HepG2 (cell line): ENCODE data around the gene TMEM235. TPM values are rescaled to one million over a fixed set of nuclear protein-coding genes. Genes with fewer than 3 reads are reported as not detected.

ENCODE experiments used
- AGO2 ChIP-seq: fragments of 200-400 bp; formaldehyde crosslinking; optimal IDR thresholded peaks from 2 replicates; pipeline ENCODE3; 2017; ENCODE audit warnings: mild to moderate bottlenecking, low read depth, low read length, moderate library complexity
- ARNTL ChIP-seq: sonication (generic); formaldehyde crosslinking; IDR thresholded peaks from 2 replicates; pipeline ENCODE4 v1.4.0; 2020; ENCODE audit warnings: mild to moderate bottlenecking, missing genetic modification reagents
- BRCA1 ChIP-seq: sonication (generic); formaldehyde crosslinking; IDR thresholded peaks from 2 replicates; pipeline ENCODE4 v1.4.0; 2020; ENCODE audit warnings: missing genetic modification reagents
- HNRNPUL1 ChIP-seq: fragments of 200-400 bp; formaldehyde crosslinking; IDR thresholded peaks from 2 replicates; pipeline ENCODE4 v1.6.1; 2017; ENCODE audit warnings: low read depth, mild to moderate bottlenecking, low read length, moderate library complexity
- MIXL1 ChIP-seq: IDR thresholded peaks from 2 replicates; pipeline ENCODE4 v1.6.1; 2016
- SSRP1 ChIP-seq: IDR thresholded peaks from 2 replicates; pipeline ENCODE4 v1.6.1; 2016; ENCODE audit warnings: control low read depth
- ZKSCAN5 ChIP-seq: sonication (generic); formaldehyde crosslinking; IDR thresholded peaks from 2 replicates; pipeline ENCODE4 v1.5.1; 2020; ENCODE audit warnings: mild to moderate bottlenecking, missing genetic modification reagents
- ZNF446 ChIP-seq: sonication (generic); formaldehyde crosslinking; IDR thresholded peaks from 2 replicates; pipeline ENCODE4 v1.5.0; 2020; ENCODE audit warnings: mild to moderate bottlenecking, missing genetic modification reagents
- ZNF451 ChIP-seq: sonication (generic); formaldehyde crosslinking; IDR thresholded peaks from 2 replicates; pipeline ENCODE4 v1.5.0; 2020; ENCODE audit warnings: mild to moderate bottlenecking, missing genetic modification reagents
- ZNF558 ChIP-seq: sonication (generic); formaldehyde crosslinking; IDR thresholded peaks from 2 replicates; pipeline ENCODE4 v1.9.0; 2022; ENCODE audit warnings: mild to moderate bottlenecking, missing genetic modification reagents, borderline replicate concordance
- ZNF577 ChIP-seq: sonication (generic); formaldehyde crosslinking; IDR thresholded peaks from 2 replicates; pipeline ENCODE4 v1.4.0; 2020; ENCODE audit warnings: mild to moderate bottlenecking, low read depth, missing genetic modification reagents, borderline replicate concordance
- ZNF678 ChIP-seq: sonication (generic); formaldehyde crosslinking; IDR thresholded peaks from 2 replicates; pipeline ENCODE4 v1.4.0; 2020; ENCODE audit warnings: mild to moderate bottlenecking, missing genetic modification reagents
- polyA plus RNA-seq, 8 experiments: library from polyadenylated mRNA; depleted of rRNA in 3 of 8; stranded (reverse) in 7 of 8; unstranded in 1 of 8; fragments of >200 nt; fragmentation: Illumina TruSeq in 4 of 8; extraction: Trizol in 4 of 8; gene quantifications; 2 replicates each; pipeline versions ENCODE4 v1.2.1 to v1.2.3, GENCODE V29; 2011 to 2016; ENCODE audit warnings: low read depth in 4 of 8, missing spikeins in 1 of 8, mixed read lengths in 1 of 8; ENCODE audit not compliant: insufficient read depth in 1 of 8
- total RNA-seq, 5 experiments: library from RNA; depleted of rRNA; stranded (reverse); fragments of >200 nt; fragmentation: Illumina TruSeq; extraction: Trizol; gene quantifications; 2 replicates each; pipeline ENCODE4 v1.2.3, GENCODE V29; 2016; ENCODE audit warnings: low read depth in 1 of 5
- TF ChIP-seq, protein P1 (sequence below): sonication (generic); formaldehyde crosslinking; conservative IDR thresholded peaks from 2 replicates; pipeline ENCODE4 v1.8.0; 2022; ENCODE audit warnings: missing genetic modification reagents
- TF ChIP-seq, protein P2 (sequence below): sonication (generic); formaldehyde crosslinking; IDR thresholded peaks from 2 replicates; pipeline ENCODE4 v1.4.0; 2020; ENCODE audit warnings: missing genetic modification reagents; ENCODE audit errors: not compliant biosample characterization
- TF ChIP-seq, protein P3 (sequence below): sonication (generic); formaldehyde crosslinking; IDR thresholded peaks from 2 replicates; pipeline ENCODE4 v1.4.0; 2020; ENCODE audit warnings: missing genetic modification reagents, mild to moderate bottlenecking, borderline replicate concordance
- TF ChIP-seq, protein P4 (sequence below): sonication (generic); formaldehyde crosslinking; IDR thresholded peaks from 2 replicates; pipeline ENCODE4 v1.4.0; 2020; ENCODE audit warnings: missing genetic modification reagents, low read depth, mild to moderate bottlenecking, borderline replicate concordance
- TF ChIP-seq, protein P5 (sequence below): sonication (generic); formaldehyde crosslinking; IDR thresholded peaks from 2 replicates; pipeline ENCODE4 v1.5.1; 2020; ENCODE audit warnings: mild to moderate bottlenecking, missing genetic modification reagents, moderate library complexity
- TF ChIP-seq, protein P6 (sequence below): sonication (generic); formaldehyde crosslinking; conservative IDR thresholded peaks from 2 replicates; pipeline ENCODE4 v1.4.0; 2020; ENCODE audit warnings: missing genetic modification reagents

TMEM235 gene
- total and polyA plus RNA-seq, 2 of the 13 experiments (the other 11 are each of a cell fraction or from before 2014, with no cell fraction given): not detected

DNA sequence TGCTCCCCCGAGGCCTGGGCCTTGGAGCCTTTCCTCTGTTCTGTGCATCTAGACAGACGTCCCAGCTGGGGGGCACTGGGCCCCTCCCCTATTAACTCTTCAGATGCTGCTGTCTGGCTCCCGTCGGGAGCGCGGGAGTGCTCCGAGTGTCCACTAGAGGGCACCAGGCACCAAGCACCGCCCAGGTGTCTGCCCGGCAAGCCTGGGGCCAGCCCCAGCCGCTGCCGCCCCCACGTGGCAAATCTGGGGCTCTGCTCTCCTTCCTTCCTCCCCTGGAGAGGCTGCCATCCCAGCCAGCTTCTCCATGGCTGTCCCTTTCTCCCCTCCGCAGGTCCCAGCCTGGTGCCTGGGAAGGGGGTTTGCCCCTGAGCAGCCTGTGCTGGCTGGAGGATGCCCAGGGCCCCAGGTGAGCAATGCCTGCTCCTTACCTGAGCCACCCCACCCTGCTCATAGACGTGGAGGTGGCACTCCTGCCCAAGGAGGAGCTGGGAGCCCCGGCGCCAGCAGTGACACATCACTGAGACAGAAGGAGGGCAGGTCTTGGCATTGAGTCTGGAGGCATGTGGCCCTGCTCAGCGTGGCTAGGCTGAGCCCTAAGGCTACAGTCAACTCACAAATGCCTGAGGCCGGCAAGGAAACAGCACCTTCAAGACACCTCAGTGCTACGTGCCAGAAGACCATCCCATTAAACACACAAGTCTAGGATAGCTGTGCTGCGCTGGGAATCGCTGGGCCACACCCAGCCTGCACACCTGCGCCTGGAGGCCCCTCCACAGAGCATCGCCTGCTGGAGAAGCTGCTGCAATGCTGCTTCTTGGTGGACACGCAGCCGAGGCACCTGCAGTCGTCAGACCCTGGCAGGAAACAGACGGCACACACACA lies 19.7 kb downstream of the TMEM235 start (continued):
- TF ChIP-seq, protein P1, sequence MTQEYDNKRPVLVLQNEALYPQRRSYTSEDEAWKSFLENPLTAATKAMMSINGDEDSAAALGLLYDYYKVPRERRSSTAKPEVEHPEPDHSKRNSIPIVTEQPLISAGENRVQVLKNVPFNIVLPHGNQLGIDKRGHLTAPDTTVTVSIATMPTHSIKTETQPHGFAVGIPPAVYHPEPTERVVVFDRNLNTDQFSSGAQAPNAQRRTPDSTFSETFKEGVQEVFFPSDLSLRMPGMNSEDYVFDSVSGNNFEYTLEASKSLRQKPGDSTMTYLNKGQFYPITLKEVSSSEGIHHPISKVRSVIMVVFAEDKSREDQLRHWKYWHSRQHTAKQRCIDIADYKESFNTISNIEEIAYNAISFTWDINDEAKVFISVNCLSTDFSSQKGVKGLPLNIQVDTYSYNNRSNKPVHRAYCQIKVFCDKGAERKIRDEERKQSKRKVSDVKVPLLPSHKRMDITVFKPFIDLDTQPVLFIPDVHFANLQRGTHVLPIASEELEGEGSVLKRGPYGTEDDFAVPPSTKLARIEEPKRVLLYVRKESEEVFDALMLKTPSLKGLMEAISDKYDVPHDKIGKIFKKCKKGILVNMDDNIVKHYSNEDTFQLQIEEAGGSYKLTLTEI: no peak
- TF ChIP-seq MIXL1 (CRISPR knock-in tag) (peak; percentile 53; the same call in 1 of the 2 replicates), ZKSCAN5 (CRISPR knock-in tag) (no peak), ZNF446 (CRISPR knock-in tag) (no peak), ZNF558 (CRISPR knock-in tag) (no peak), ZNF577 (CRISPR knock-in tag) (no peak), HNRNPUL1 (no peak), AGO2 (no peak), ZNF678 (no peak), BRCA1 (CRISPR knock-in tag) (no peak; the same call in 1 of the 2 replicates), ARNTL (CRISPR knock-in tag) (no peak), SSRP1 (CRISPR knock-in tag) (peak; percentile 58; the same call in 1 of the 2 replicates), ZNF451 (CRISPR knock-in tag) (0 out of 2 replicates have a peak, but pooled peaks have one; percentile 72)
- TF ChIP-seq, protein P2, sequence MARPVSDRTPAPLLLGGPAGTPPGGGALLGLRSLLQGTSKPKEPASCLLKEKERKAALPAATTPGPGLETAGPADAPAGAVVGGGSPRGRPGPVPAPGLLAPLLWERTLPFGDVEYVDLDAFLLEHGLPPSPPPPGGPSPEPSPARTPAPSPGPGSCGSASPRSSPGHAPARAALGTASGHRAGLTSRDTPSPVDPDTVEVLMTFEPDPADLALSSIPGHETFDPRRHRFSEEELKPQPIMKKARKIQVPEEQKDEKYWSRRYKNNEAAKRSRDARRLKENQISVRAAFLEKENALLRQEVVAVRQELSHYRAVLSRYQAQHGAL (CRISPR knock-in tag): no peak
- TF ChIP-seq, protein P3, sequence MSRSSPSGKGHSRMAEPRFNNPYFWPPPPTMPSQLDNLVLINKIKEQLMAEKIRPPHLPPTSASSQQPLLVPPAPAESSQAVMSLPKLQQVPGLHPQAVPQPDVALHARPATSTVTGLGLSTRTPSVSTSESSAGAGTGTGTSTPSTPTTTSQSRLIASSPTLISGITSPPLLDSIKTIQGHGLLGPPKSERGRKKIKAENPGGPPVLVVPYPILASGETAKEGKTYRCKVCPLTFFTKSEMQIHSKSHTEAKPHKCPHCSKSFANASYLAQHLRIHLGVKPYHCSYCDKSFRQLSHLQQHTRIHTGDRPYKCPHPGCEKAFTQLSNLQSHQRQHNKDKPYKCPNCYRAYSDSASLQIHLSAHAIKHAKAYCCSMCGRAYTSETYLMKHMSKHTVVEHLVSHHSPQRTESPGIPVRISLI: peak; percentile 33; the same call in 1 of the 2 replicates
- TF ChIP-seq, protein P4, sequence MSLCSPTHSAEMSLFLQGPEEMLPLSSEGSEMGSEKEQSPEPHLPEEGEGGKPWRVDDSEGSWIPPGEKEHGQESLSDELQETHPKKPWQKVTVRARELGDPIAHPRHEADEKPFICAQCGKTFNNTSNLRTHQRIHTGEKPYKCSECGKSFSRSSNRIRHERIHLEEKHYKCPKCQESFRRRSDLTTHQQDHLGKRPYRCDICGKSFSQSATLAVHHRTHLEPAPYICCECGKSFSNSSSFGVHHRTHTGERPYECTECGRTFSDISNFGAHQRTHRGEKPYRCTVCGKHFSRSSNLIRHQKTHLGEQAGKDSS (CRISPR knock-in tag): peak; percentile 40; the same call in 1 of the 2 replicates
- TF ChIP-seq, protein P5, sequence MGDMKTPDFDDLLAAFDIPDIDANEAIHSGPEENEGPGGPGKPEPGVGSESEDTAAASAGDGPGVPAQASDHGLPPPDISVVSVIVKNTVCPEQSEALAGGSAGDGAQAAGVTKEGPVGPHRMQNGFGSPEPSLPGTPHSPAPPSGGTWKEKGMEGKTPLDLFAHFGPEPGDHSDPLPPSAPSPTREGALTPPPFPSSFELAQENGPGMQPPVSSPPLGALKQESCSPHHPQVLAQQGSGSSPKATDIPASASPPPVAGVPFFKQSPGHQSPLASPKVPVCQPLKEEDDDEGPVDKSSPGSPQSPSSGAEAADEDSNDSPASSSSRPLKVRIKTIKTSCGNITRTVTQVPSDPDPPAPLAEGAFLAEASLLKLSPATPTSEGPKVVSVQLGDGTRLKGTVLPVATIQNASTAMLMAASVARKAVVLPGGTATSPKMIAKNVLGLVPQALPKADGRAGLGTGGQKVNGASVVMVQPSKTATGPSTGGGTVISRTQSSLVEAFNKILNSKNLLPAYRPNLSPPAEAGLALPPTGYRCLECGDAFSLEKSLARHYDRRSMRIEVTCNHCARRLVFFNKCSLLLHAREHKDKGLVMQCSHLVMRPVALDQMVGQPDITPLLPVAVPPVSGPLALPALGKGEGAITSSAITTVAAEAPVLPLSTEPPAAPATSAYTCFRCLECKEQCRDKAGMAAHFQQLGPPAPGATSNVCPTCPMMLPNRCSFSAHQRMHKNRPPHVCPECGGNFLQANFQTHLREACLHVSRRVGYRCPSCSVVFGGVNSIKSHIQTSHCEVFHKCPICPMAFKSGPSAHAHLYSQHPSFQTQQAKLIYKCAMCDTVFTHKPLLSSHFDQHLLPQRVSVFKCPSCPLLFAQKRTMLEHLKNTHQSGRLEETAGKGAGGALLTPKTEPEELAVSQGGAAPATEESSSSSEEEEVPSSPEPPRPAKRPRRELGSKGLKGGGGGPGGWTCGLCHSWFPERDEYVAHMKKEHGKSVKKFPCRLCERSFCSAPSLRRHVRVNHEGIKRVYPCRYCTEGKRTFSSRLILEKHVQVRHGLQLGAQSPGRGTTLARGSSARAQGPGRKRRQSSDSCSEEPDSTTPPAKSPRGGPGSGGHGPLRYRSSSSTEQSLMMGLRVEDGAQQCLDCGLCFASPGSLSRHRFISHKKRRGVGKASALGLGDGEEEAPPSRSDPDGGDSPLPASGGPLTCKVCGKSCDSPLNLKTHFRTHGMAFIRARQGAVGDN (CRISPR knock-in tag): peak; percentile 73
- TF ChIP-seq, protein P6, sequence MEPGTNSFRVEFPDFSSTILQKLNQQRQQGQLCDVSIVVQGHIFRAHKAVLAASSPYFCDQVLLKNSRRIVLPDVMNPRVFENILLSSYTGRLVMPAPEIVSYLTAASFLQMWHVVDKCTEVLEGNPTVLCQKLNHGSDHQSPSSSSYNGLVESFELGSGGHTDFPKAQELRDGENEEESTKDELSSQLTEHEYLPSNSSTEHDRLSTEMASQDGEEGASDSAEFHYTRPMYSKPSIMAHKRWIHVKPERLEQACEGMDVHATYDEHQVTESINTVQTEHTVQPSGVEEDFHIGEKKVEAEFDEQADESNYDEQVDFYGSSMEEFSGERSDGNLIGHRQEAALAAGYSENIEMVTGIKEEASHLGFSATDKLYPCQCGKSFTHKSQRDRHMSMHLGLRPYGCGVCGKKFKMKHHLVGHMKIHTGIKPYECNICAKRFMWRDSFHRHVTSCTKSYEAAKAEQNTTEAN (CRISPR knock-in tag): no peak
